Rectal smooth muscle tissue (tissue), 1 donor: ENCODE results near the gene WDR17.

Experiments used
- H3K27ac ChIP-seq: one replicate; pipeline ENCODE4 v1.7.0; 2013; ENCODE audit warnings: low read depth, low read length, inconsistent platforms
- H3K27me3 ChIP-seq: one replicate; pipeline ENCODE4 v1.7.0; 2013; ENCODE audit warnings: low read length; ENCODE audit not compliant: control insufficient read depth, insufficient read depth
- H3K36me3 ChIP-seq: one replicate; pipeline ENCODE4 v1.7.0; 2013; ENCODE audit warnings: low read length; ENCODE audit not compliant: control insufficient read depth, insufficient read depth
- H3K4me1 ChIP-seq: one replicate; pipeline ENCODE4 v1.7.0; 2013; ENCODE audit warnings: low read length; ENCODE audit not compliant: control insufficient read depth, insufficient read depth
- H3K4me3 ChIP-seq: one replicate; pipeline ENCODE4 v1.7.0; 2013; ENCODE audit warnings: low read length
- H3K9ac ChIP-seq: one replicate; pipeline ENCODE4 v1.7.0; 2013; ENCODE audit warnings: low read length

Gene WDR17

GRCh38 chr4:176107695-176108094, 42.1 kb downstream of the WDR17 start:
- H3K4me3 ChIP-seq = no peak overlapping the region
- no peaks in the 10 kb centered on the region for H3K4me1 ChIP-seq
- no peaks in the 10 kb centered on the region for H3K36me3 ChIP-seq
- H3K27ac ChIP-seq = no peak overlapping the region
- H3K27me3 ChIP-seq = no peaks in the 10 kb centered on the region
- H3K9ac ChIP-seq = no peak overlapping the region

- Histone ChIP-seq H3K27ac (no peak overlapping the region), H3K9ac (no peak overlapping the region), H3K27me3 (no peaks in the 10 kb centered on the region), H3K4me1 (no peaks in the 10 kb centered on the region), H3K4me3 (no peak overlapping the region), H3K36me3 (no peaks in the 10 kb centered on the region)
Measured at GRCh38 chr4:176123710-176124407, 58.2 kb downstream of the WDR17 start.

GRCh38 chr4:176125063-176125462, 59.4 kb downstream of the WDR17 start:
- H3K36me3 ChIP-seq = no peaks in the 10 kb centered on the region
- H3K4me3 ChIP-seq = no peak overlapping the region
- H3K4me1 ChIP-seq = no peaks in the 10 kb centered on the region
- no peaks in the 10 kb centered on the region for H3K27me3 ChIP-seq
- H3K9ac ChIP-seq = no peak overlapping the region
- H3K27ac ChIP-seq = no peak overlapping the region

GRCh38 chr4:176134670-176135069, 69.0 kb downstream of the WDR17 start:
- H3K9ac ChIP-seq = no peak overlapping the region

GRCh38 chr4:176137631-176138030, 72.0 kb downstream of the WDR17 start:
- Histone ChIP-seq H3K27me3 (no peaks in the 10 kb centered on the region), H3K4me3 (no peak overlapping the region), H3K36me3 (no peaks in the 10 kb centered on the region), H3K9ac (no peak overlapping the region), H3K27ac (no peak overlapping the region), H3K4me1 (no peaks in the 10 kb centered on the region)

More at GRCh38 chr4:176134670-176135069, 69.0 kb downstream of the WDR17 start:
- Histone ChIP-seq H3K36me3 (no peaks in the 10 kb centered on the region), H3K27ac (no peak overlapping the region), H3K27me3 (no peaks in the 10 kb centered on the region), H3K4me1 (no peaks in the 10 kb centered on the region), H3K4me3 (no peak overlapping the region)

DNA sequence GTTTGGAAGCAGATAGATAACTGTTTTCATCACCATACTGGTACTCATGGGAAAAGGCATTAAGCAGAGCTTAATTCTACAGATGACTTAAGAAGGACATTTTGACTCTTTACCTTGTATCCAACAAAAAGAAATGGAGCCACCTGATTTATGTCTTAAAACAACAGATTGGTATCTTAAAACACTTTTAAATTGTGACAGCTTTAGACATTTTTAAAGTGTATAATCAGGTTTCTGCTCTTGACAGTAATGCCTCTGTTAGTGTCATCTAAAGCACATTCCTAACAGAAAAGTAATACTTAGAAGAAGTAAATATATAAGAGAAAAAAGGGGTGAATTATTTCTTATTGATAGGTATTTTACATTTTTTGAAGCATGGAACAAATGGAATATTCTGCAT, 73.9 kb downstream of the WDR17 start:
- Histone ChIP-seq H3K4me3 (no peak overlapping the region), H3K36me3 (no peaks in the 10 kb centered on the region), H3K4me1 (no peaks in the 10 kb centered on the region), H3K27ac (no peak overlapping the region), H3K27me3 (no peaks in the 10 kb centered on the region), H3K9ac (no peak overlapping the region)

- Histone ChIP-seq H3K4me3 (no peak overlapping the region), H3K9ac (no peak overlapping the region), H3K27ac (no peak overlapping the region), H3K4me1 (no peaks in the 10 kb centered on the region), H3K36me3 (no peaks in the 10 kb centered on the region), H3K27me3 (no peaks in the 10 kb centered on the region)
Measured at GRCh38 chr4:176142253-176142652, 76.6 kb downstream of the WDR17 start.

- peaks cover 3% of the 10 kb centered on the region for H3K4me1 ChIP-seq
- H3K36me3 ChIP-seq = no peaks in the 10 kb centered on the region
- H3K4me3 ChIP-seq = no peak overlapping the region
- H3K27me3 ChIP-seq = no peaks in the 10 kb centered on the region
- no peak overlapping the region for H3K27ac ChIP-seq
- H3K9ac ChIP-seq = no peak overlapping the region
Measured at GRCh38 chr4:176149680-176150355, 84.2 kb downstream of the WDR17 start.

DNA sequence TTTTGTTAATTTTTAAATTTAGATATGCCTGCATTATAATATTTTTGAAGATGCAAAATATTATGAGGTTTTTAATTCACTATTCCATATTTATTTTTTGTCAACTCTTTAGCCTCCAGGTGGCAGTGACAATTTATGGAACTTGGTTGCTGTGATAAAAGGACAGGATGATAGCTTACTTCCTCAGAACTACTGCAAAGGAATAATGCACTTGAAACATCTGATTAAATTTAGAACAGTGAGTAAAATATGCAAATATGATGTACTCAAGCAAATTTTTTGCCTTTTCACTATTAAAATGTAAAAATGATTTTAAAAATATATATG, 84.7 kb downstream of the WDR17 start:
- Histone ChIP-seq H3K9ac (no peak overlapping the region), H3K4me1 (peaks cover 3% of the 10 kb centered on the region), H3K4me3 (no peak overlapping the region), H3K27ac (no peak overlapping the region), H3K36me3 (no peaks in the 10 kb centered on the region), H3K27me3 (no peaks in the 10 kb centered on the region)

GRCh38 chr4:176150704-176151103, 85.1 kb downstream of the WDR17 start:
- H3K4me1 ChIP-seq = peaks cover 3% of the 10 kb centered on the region
- no peak overlapping the region for H3K9ac ChIP-seq
- no peaks in the 10 kb centered on the region for H3K27me3 ChIP-seq
- H3K4me3 ChIP-seq = no peak overlapping the region
- no peaks in the 10 kb centered on the region for H3K36me3 ChIP-seq
- peak overlapping the region; percentile 45 for H3K27ac ChIP-seq

- no peaks in the 10 kb centered on the region for H3K36me3 ChIP-seq
- no peak overlapping the region for H3K4me3 ChIP-seq
- H3K9ac ChIP-seq = no peak overlapping the region
- H3K27ac ChIP-seq = no peak overlapping the region
- peaks cover 3% of the 10 kb centered on the region for H3K4me1 ChIP-seq
- no peaks in the 10 kb centered on the region for H3K27me3 ChIP-seq
Measured at GRCh38 chr4:176153124-176153523, 87.5 kb downstream of the WDR17 start.

- H3K9ac ChIP-seq = no peak overlapping the region
- no peaks in the 10 kb centered on the region for H3K36me3 ChIP-seq
- H3K4me1 ChIP-seq = peaks cover 3% of the 10 kb centered on the region
- no peaks in the 10 kb centered on the region for H3K27me3 ChIP-seq
- H3K27ac ChIP-seq = no peak overlapping the region
- H3K4me3 ChIP-seq = no peak overlapping the region
Measured at GRCh38 chr4:176156656-176157055, 91.0 kb downstream of the WDR17 start.

DNA sequence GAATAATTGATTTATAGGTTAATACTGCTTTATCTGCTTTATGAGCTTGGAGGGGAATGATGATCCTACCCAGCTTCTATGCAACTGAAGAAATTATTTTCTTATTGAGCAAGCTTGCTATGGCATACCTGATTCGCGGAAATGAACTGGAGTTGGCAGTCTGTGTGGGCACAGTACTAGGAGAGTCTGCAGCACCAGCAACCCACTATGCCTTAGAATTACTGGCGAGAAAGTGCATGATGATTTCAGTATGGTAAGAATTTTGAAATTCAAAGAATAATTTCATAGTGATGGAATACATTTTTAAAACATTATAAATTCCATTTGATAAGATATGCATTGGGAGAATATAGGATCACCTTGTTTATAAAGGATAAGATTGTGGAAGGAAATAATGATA, 97.4 kb downstream of the WDR17 start:
- no peak overlapping the region for H3K27ac ChIP-seq
- no peak overlapping the region for H3K9ac ChIP-seq
- no peaks in the 10 kb centered on the region for H3K4me1 ChIP-seq
- no peaks in the 10 kb centered on the region for H3K36me3 ChIP-seq
- H3K27me3 ChIP-seq = no peaks in the 10 kb centered on the region
- no peak overlapping the region for H3K4me3 ChIP-seq
